IMR-90 (cell line): ENCODE results near the gene OGA.

ENCODE experiments used
- CTCF ChIP-seq: conservative IDR thresholded peaks from 2 replicates; pipeline ENCODE4 v1.5.1; 2012; ENCODE audit warnings: mild to moderate bottlenecking, low read depth, low read length, improper control_type of control experiment
- POLR2A ChIP-seq: IDR thresholded peaks from 2 replicates; pipeline ENCODE4 v1.6.1; 2012; ENCODE audit warnings: mild to moderate bottlenecking, low read depth, low read length
- RAD21 ChIP-seq: IDR thresholded peaks from 2 replicates; pipeline ENCODE4 v1.6.1; 2012; ENCODE audit warnings: low read length, improper control_type of control experiment

GRCh38 chr10:101778151-101778780 is 40.0 kb downstream of the OGA start:
- TF ChIP-seq POLR2A (no peak), CTCF (no peak), RAD21 (no peak)
